KMS-11 (cell line): ENCODE results near the gene PPP2R5D.
"Not testable (repeated sequence)": the region's sequence is repeated elsewhere in the genome, so short reads cannot be mapped to it uniquely, and the experiment has no call there.

ENCODE experiments used
- H2AFZ ChIP-seq: fragments of 200-600 bp; sonication (generic); 2 replicates; pipeline ENCODE4 v1.6.1; 2016; ENCODE audit warnings: antibody characterized with exemption, mixed run types, low read depth
- H3K27ac ChIP-seq: fragments of 200-600 bp; sonication (generic); 2 replicates; pipeline ENCODE4 v1.6.1; 2016; ENCODE audit warnings: mild to moderate bottlenecking, mixed run types
- H3K27me3 ChIP-seq: fragments of 200-600 bp; sonication (generic); 2 replicates; pipeline ENCODE4 v1.6.1; 2017; ENCODE audit warnings: mild to moderate bottlenecking, low read depth, mixed run types, moderate library complexity; ENCODE audit not compliant: insufficient read depth
- H3K36me3 ChIP-seq: fragments of 200-600 bp; sonication (generic); 2 replicates; pipeline ENCODE4 v1.6.1; 2017; ENCODE audit warnings: mild to moderate bottlenecking, mixed run types; ENCODE audit not compliant: insufficient read depth
- H3K4me1 ChIP-seq: fragments of 200-600 bp; sonication (generic); 2 replicates; pipeline ENCODE4 v1.6.1; 2016; ENCODE audit warnings: mild to moderate bottlenecking, low read depth, mixed run types; ENCODE audit not compliant: poor library complexity, severe bottlenecking
- H3K4me2 ChIP-seq: fragments of 200-600 bp; sonication (generic); 2 replicates; pipeline ENCODE4 v1.7.0; 2016; ENCODE audit warnings: mild to moderate bottlenecking, mixed run types
- H3K4me3 ChIP-seq: fragments of 200-600 bp; sonication (generic); IDR thresholded peaks from 2 replicates; pipeline ENCODE4 v1.6.1; 2017; ENCODE audit warnings: low read depth, low read length, mixed read lengths; ENCODE audit not compliant: insufficient read depth
- H3K79me2 ChIP-seq: fragments of 200-600 bp; sonication (generic); 2 replicates; pipeline ENCODE4 v1.6.1; 2016; ENCODE audit warnings: low read depth, mixed run types; ENCODE audit not compliant: insufficient read depth
- H3K9ac ChIP-seq: fragments of 200-600 bp; sonication (generic); 2 replicates; pipeline ENCODE4 v1.6.1; 2016; ENCODE audit warnings: mild to moderate bottlenecking, mixed run types
- H4K20me1 ChIP-seq: fragments of 200-600 bp; sonication (generic); 2 replicates; pipeline ENCODE4 v1.6.1; 2016; ENCODE audit warnings: mild to moderate bottlenecking, mixed run types; ENCODE audit not compliant: insufficient read depth
- CTCF ChIP-seq: fragments of 200-600 bp; sonication (generic); conservative IDR thresholded peaks from 2 replicates; pipeline ENCODE4 v1.6.1; 2017; ENCODE audit warnings: low read depth, mild to moderate bottlenecking, antibody characterized with exemption, low read length, moderate library complexity, mixed read lengths

The PPP2R5D gene

GRCh38 chr6:42989923-42990322, 5.6 kb downstream of the PPP2R5D start:
- peaks cover 6% of the 10 kb centered on the region for H3K4me1 ChIP-seq
- 0 out of 2 replicates have a peak, but pooled peaks cover 4% of the 10 kb centered on the region for H3K79me2 ChIP-seq
- H3K9ac ChIP-seq, result no peak overlapping the region
- no peak overlapping the region for H3K4me2 ChIP-seq
- H2AFZ ChIP-seq, result no peak overlapping the region
- no peak overlapping the region for H3K27ac ChIP-seq
- H3K27me3 ChIP-seq, result no peaks in the 10 kb centered on the region
- H4K20me1 ChIP-seq, result no peaks in the 10 kb centered on the region
- TF ChIP-seq CTCF, result no peak
- no peak overlapping the region for H3K4me3 ChIP-seq
- H3K36me3 ChIP-seq, result no peaks in the 10 kb centered on the region

GRCh38 chr6:42993445-42993844, 9.1 kb downstream of the PPP2R5D start:
- H4K20me1 ChIP-seq, result no peaks in the 10 kb centered on the region
- no peak overlapping the region for H3K9ac ChIP-seq
- H3K4me1 ChIP-seq, result no peaks in the 10 kb centered on the region
- H3K4me3 ChIP-seq, result no peak overlapping the region
- H3K27ac ChIP-seq, result no peak overlapping the region
- H3K4me2 ChIP-seq, result no peak overlapping the region
- TF ChIP-seq CTCF, result no peak
- no peak overlapping the region for H2AFZ ChIP-seq
- H3K79me2 ChIP-seq, result no peaks in the 10 kb centered on the region
- no peaks in the 10 kb centered on the region for H3K36me3 ChIP-seq
- H3K27me3 ChIP-seq, result no peaks in the 10 kb centered on the region

- no peaks in the 10 kb centered on the region for H3K4me1 ChIP-seq
- H4K20me1 ChIP-seq, result no peaks in the 10 kb centered on the region
- no peaks in the 10 kb centered on the region for H3K79me2 ChIP-seq
- H3K4me3 ChIP-seq, result no peak overlapping the region
- H3K27me3 ChIP-seq, result no peaks in the 10 kb centered on the region
- no peaks in the 10 kb centered on the region for H3K36me3 ChIP-seq
- no peak overlapping the region for H2AFZ ChIP-seq
- no peak overlapping the region for H3K27ac ChIP-seq
- H3K9ac ChIP-seq, result no peak overlapping the region
- H3K4me2 ChIP-seq, result no peak overlapping the region
- TF ChIP-seq CTCF, result no peak
Observed at GRCh38 chr6:42996513-42996912, 12.1 kb downstream of the PPP2R5D start.

GRCh38 chr6:42998205-42998604, 13.8 kb downstream of the PPP2R5D start:
- not testable (repeated sequence) for H3K27me3 ChIP-seq, H3K4me1 ChIP-seq, H2AFZ ChIP-seq, H3K36me3 ChIP-seq, H3K4me2 ChIP-seq, H3K27ac ChIP-seq, H3K4me3 ChIP-seq, H4K20me1 ChIP-seq, H3K9ac ChIP-seq, H3K79me2 ChIP-seq

- no peak overlapping the region for H3K4me2 ChIP-seq
- no peaks in the 10 kb centered on the region for H4K20me1 ChIP-seq
- H3K36me3 ChIP-seq, result no peaks in the 10 kb centered on the region
Observed at GRCh38 chr6:43001843-43002242, 17.5 kb downstream of the PPP2R5D start.

More at GRCh38 chr6:43001843-43002242, 17.5 kb downstream of the PPP2R5D start:
- Histone ChIP-seq H3K27ac (no peak overlapping the region), H2AFZ (no peak overlapping the region), H3K4me1 (no peaks in the 10 kb centered on the region), H3K79me2 (no peaks in the 10 kb centered on the region), H3K9ac (no peak overlapping the region), H3K27me3 (no peaks in the 10 kb centered on the region), H3K4me3 (no peak overlapping the region)
- TF ChIP-seq CTCF, result no peak
